Neural cell (in vitro differentiated cells): ENCODE measurements around the gene CRIP1. TPM values are rescaled to one million over a fixed set of nuclear protein-coding genes. Genes with fewer than 3 reads are reported as not detected.

ENCODE experiments used
- H2AFZ ChIP-seq: fragments of 200-600, 300-800 bp; sonication (generic), shearing (Covaris generic); 2 replicates; pipeline ENCODE4 v1.6.0; 2014; ENCODE audit warnings: low read depth, mild to moderate bottlenecking, antibody characterized with exemption, low read length, moderate library complexity
- H3F3A ChIP-seq: fragments of 200-600 bp; shearing (Covaris generic); 2 replicates; pipeline ENCODE4 v1.6.1; 2016; ENCODE audit warnings: mild to moderate bottlenecking, moderate library complexity, mixed read lengths, antibody characterized with exemption, low read length; ENCODE audit not compliant: insufficient read depth, poor library complexity, severe bottlenecking
- H3K27ac ChIP-seq: fragments of 200-600, 300-800 bp; sonication (generic), shearing (Covaris generic); 2 replicates; pipeline ENCODE4 v1.5.1; 2014; ENCODE audit warnings: mild to moderate bottlenecking, low read length, moderate library complexity
- H3K27me3 ChIP-seq: fragments of 300-800, 200-600 bp; sonication (generic), shearing (Covaris generic); 2 replicates; pipeline ENCODE4 v1.6.0; 2014; ENCODE audit warnings: mild to moderate bottlenecking, low read depth, low read length, moderate library complexity; ENCODE audit not compliant: insufficient read depth
- H3K36me3 ChIP-seq: fragments of 300-800, 200-600 bp; sonication (generic), shearing (Covaris generic); 2 replicates; pipeline ENCODE4 v1.5.1; 2014; ENCODE audit warnings: mild to moderate bottlenecking, antibody characterized with exemption, low read length, moderate library complexity; ENCODE audit not compliant: insufficient read depth
- H3K4me2 ChIP-seq: fragments of 300-800, 200-600 bp; sonication (generic), shearing (Covaris generic); 2 replicates; pipeline ENCODE4 v1.6.0; 2014; ENCODE audit warnings: mild to moderate bottlenecking, low read length
- H3K4me3 ChIP-seq: fragments of 300-800, 200-600 bp; sonication (generic), shearing (Covaris generic); 2 replicates; pipeline ENCODE4 v1.5.1; 2014; ENCODE audit warnings: mild to moderate bottlenecking, low read length, moderate library complexity
- H3K79me2 ChIP-seq: fragments of 200-600 bp; shearing (Covaris generic); replicated peaks from 2 replicates; pipeline ENCODE4 v1.6.0; 2014; ENCODE audit warnings: mild to moderate bottlenecking, low read length, moderate library complexity; ENCODE audit not compliant: insufficient read depth
- H3K9ac ChIP-seq: fragments of 300-800, 200-600 bp; sonication (generic), shearing (Covaris generic); 2 replicates; pipeline ENCODE4 v1.6.1; 2016; ENCODE audit warnings: mild to moderate bottlenecking, low read length, mixed read lengths
- H3K9me2 ChIP-seq: fragments of 200-600 bp; shearing (Covaris generic); 2 replicates; pipeline ENCODE4 v1.6.1; 2016; ENCODE audit warnings: mild to moderate bottlenecking, low read length, mixed read lengths; ENCODE audit not compliant: insufficient read depth
- H3K9me3 ChIP-seq: fragments of 200-600, 300-800 bp; sonication (generic), shearing (Covaris generic); 2 replicates; pipeline ENCODE4 v1.6.1; 2016; ENCODE audit warnings: mild to moderate bottlenecking, mixed run types, low read length, moderate library complexity, mixed read lengths
- H4K20me1 ChIP-seq: fragments of 200-600 bp; shearing (Covaris generic); 2 replicates; pipeline ENCODE4 v1.6.1; 2016; ENCODE audit warnings: mild to moderate bottlenecking, mixed run types; ENCODE audit not compliant: insufficient read depth
- CTCF ChIP-seq: fragments of 450-650 bp; IDR thresholded peaks from 2 replicates; pipeline ENCODE4 v1.5.1; 2014; ENCODE audit warnings: antibody characterized with exemption, mild to moderate bottlenecking, moderate library complexity; ENCODE audit not compliant: poor library complexity, severe bottlenecking
- EP300 ChIP-seq: fragments of 450-650 bp; conservative IDR thresholded peaks from 2 replicates; pipeline ENCODE4 v1.6.1; 2014; ENCODE audit warnings: antibody characterized with exemption, mild to moderate bottlenecking, moderate library complexity; ENCODE audit not compliant: poor library complexity, severe bottlenecking
- EZH2 ChIP-seq: fragments of 200-600, 300-800 bp; shearing (Covaris generic), sonication (generic); IDR thresholded peaks from 2 replicates; pipeline ENCODE4 v1.6.1; 2014; ENCODE audit warnings: antibody characterized with exemption, low read length, borderline replicate concordance, mild to moderate bottlenecking; ENCODE audit not compliant: insufficient read depth, poor library complexity, severe bottlenecking
- MXI1 ChIP-seq: fragments of 450-650 bp; conservative IDR thresholded peaks from 2 replicates; pipeline ENCODE4 v1.6.1; 2014; ENCODE audit warnings: antibody characterized with exemption, mild to moderate bottlenecking; ENCODE audit not compliant: poor library complexity, severe bottlenecking
- POLR2AphosphoS5 ChIP-seq: IDR thresholded peaks from 2 replicates; pipeline ENCODE4 v1.6.1; 2012
- RAD21 ChIP-seq: fragments of 450-650 bp; conservative IDR thresholded peaks from 2 replicates; pipeline ENCODE4 v1.6.1; 2014; ENCODE audit warnings: antibody characterized with exemption, mild to moderate bottlenecking, moderate library complexity
- REST ChIP-seq: IDR thresholded peaks from 2 replicates; pipeline ENCODE4 v1.6.1; 2012; ENCODE audit warnings: borderline replicate concordance
- SMC3 ChIP-seq: fragments of 450-650 bp; conservative IDR thresholded peaks from 2 replicates; pipeline ENCODE4 v1.6.1; 2014; ENCODE audit warnings: antibody characterized with exemption, mild to moderate bottlenecking, moderate library complexity; ENCODE audit not compliant: poor library complexity
- TAF1 ChIP-seq: IDR thresholded peaks from 2 replicates; pipeline ENCODE4 v1.6.1; 2012; ENCODE audit warnings: low read depth
- polyA plus RNA-seq: library from polyadenylated mRNA; depleted of rRNA; stranded (reverse); fragments of >200 nt; gene quantifications from 2 replicates; pipeline ENCODE4 v1.2.3, GENCODE V29; 2014

CRIP1 gene
- polyA plus RNA-seq, 1 donor from 2014 or later, result 0.58 TPM

DNA sequence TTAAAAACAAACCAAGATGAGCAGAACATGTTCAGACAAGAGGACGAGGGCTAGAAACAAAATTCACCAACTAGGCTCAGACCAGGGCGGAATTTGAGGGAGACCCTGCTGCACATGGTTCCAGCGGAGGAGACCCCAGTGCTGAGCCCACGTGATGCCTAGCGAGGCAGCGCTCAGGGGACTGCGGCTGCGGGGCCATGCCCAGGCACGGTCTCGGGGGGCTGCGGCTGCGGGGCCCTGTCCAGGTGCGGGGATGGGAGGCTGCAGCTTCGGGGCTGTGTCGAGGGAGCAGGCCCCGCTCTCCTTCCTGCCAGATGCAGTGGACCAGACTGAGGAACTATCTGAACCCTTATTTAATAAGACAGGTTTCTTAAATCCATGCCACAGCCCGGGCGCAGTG is 24.8 kb upstream of the CRIP1 start:
- Histone ChIP-seq H3K36me3 (peaks cover 5% of the 10 kb centered on the region), H3K27ac (no peak overlapping the region), H3F3A (no peaks in the 10 kb centered on the region), H3K9me3 (no peaks in the 10 kb centered on the region), H2AFZ (no peak overlapping the region), H3K27me3 (no peaks in the 10 kb centered on the region), H3K9ac (no peak overlapping the region), H4K20me1 (no peaks in the 10 kb centered on the region), H3K4me2 (no peak overlapping the region), H3K4me3 (no peak overlapping the region), H3K79me2 (no peaks in the 10 kb centered on the region), H3K9me2 (no peaks in the 10 kb centered on the region)
- no peak for TF ChIP-seq POLR2AphosphoS5

- Histone ChIP-seq H3K9me3 (no peaks in the 10 kb centered on the region), H3K36me3 (peaks cover 5% of the 10 kb centered on the region), H2AFZ (no peak overlapping the region), H4K20me1 (no peaks in the 10 kb centered on the region), H3K27me3 (no peaks in the 10 kb centered on the region), H3K4me3 (no peak overlapping the region), H3K79me2 (no peaks in the 10 kb centered on the region), H3K4me2 (no peak overlapping the region), H3K9ac (no peak overlapping the region), H3K27ac (no peak overlapping the region), H3K9me2 (no peaks in the 10 kb centered on the region), H3F3A (no peaks in the 10 kb centered on the region)
- TF ChIP-seq CTCF (no peak), MXI1 (no peak), EP300 (no peak), TAF1 (no peak), SMC3 (no peak), EZH2 (no peak), RAD21 (no peak), REST (no peak)
Observed at GRCh38 chr14:105464501-105464900, 22.2 kb upstream of the CRIP1 start.
